ENCODE measurements around the gene BMP8A. TPM values are rescaled to one million over a fixed set of nuclear protein-coding genes. Genes with fewer than 3 reads are reported as not detected.

Gene BMP8A
- total RNA-seq, 2 donors from 2014 or later, result 5.4 to 9.4 TPM

GRCh38 chr1:39563669-39564068 lies 72.2 kb downstream of the BMP8A start:
- WGBS, result 90% methylated on average over 15 of the region's 15 CpGs
- Histone ChIP-seq H3K4me1 (replicated peaks) (no peaks in the 10 kb centered on the region), H3K4me3 (no peak overlapping the region), H3K9me3 (no peaks in the 10 kb centered on the region), H3K27ac (no peak overlapping the region), H3K36me3 (peaks cover 31 to 37% of the 10 kb centered on the region in 2 donors), H3K27me3 (replicated peaks; ENCODE audit: insufficient read depth) (no peaks in the 10 kb centered on the region)
- no peak for TF ChIP-seq POLR2AphosphoS5 (IDR thresholded peaks at IDR 0.05)
- no peak for TF ChIP-seq CTCF (IDR thresholded peaks at IDR 0.05)
- TF ChIP-seq POLR2A (IDR thresholded peaks at IDR 0.05), result no peak
- DNase-seq (ENCODE audit: low spot score), result no peak
- intact Hi-C loops (cut with DNase I), result no loop called here

- DNase-seq (ENCODE audit: low spot score), result no peak
- TF ChIP-seq POLR2A (IDR thresholded peaks at IDR 0.05) (no peak), CTCF (IDR thresholded peaks at IDR 0.05) (no peak), POLR2AphosphoS5 (IDR thresholded peaks at IDR 0.05) (no peak)
- H3K27ac ChIP-seq, result no peak overlapping the region
- no peak overlapping the region for H3K4me3 ChIP-seq
- 90% methylated on average over 7 of the region's 7 CpGs for WGBS
- no peaks in the 10 kb centered on the region for H3K4me1 ChIP-seq (replicated peaks)
- peaks cover 35 to 39% of the 10 kb centered on the region in 2 donors for H3K36me3 ChIP-seq
- intact Hi-C loops (cut with DNase I), result no loop called here
- no peaks in the 10 kb centered on the region for H3K27me3 ChIP-seq (replicated peaks; ENCODE audit: insufficient read depth)
- H3K9me3 ChIP-seq, result no peaks in the 10 kb centered on the region
Measured at GRCh38 chr1:39564340-39564739, 72.9 kb downstream of the BMP8A start.

GRCh38 chr1:39564941-39565340 lies 73.5 kb downstream of the BMP8A start:
- H3K36me3 ChIP-seq, result peaks cover 41 to 45% of the 10 kb centered on the region in 2 donors
- no peak overlapping the region for H3K4me3 ChIP-seq
- no peaks in the 10 kb centered on the region for H3K27me3 ChIP-seq (replicated peaks; ENCODE audit: insufficient read depth)
- no peaks in the 10 kb centered on the region for H3K9me3 ChIP-seq
- no peaks in the 10 kb centered on the region for H3K4me1 ChIP-seq (replicated peaks)
- DNase-seq (ENCODE audit: low spot score), result no peak
- WGBS, result 85% methylated on average over 6 of the region's 6 CpGs
- TF ChIP-seq POLR2A (IDR thresholded peaks at IDR 0.05) (no peak), POLR2AphosphoS5 (IDR thresholded peaks at IDR 0.05) (no peak), CTCF (IDR thresholded peaks at IDR 0.05) (no peak)
- H3K27ac ChIP-seq, result no peak overlapping the region
- intact Hi-C loops (cut with DNase I), result no loop called here

- WGBS, result 69% methylated on average over 5 of the region's 5 CpGs
- H3K36me3 ChIP-seq, result peaks cover 47 to 52% of the 10 kb centered on the region in 2 donors
Measured at GRCh38 chr1:39566441-39567137, 75.2 kb downstream of the BMP8A start.

More at GRCh38 chr1:39566441-39567137, 75.2 kb downstream of the BMP8A start:
- Histone ChIP-seq H3K4me3 (no peak overlapping the region), H3K27ac (no peak overlapping the region), H3K9me3 (no peaks in the 10 kb centered on the region), H3K27me3 (replicated peaks; ENCODE audit: insufficient read depth) (no peaks in the 10 kb centered on the region), H3K4me1 (replicated peaks) (no peaks in the 10 kb centered on the region)
- DNase-seq (ENCODE audit: low spot score), result no peak
- intact Hi-C loops (cut with DNase I), result no loop called here
- no peak for TF ChIP-seq POLR2AphosphoS5 (IDR thresholded peaks at IDR 0.05)
- no peak for TF ChIP-seq CTCF (IDR thresholded peaks at IDR 0.05)
